ENCODE measurements around the gene TMEM39B.

- TF ChIP-seq CTCF (IDR thresholded peaks at IDR 0.05) = no peak
- no peak for TF ChIP-seq EZH2 (IDR thresholded peaks at IDR 0.05; ENCODE audit: borderline replicate concordance, insufficient read depth, low read depth, low read length, poor library complexity, severe bottlenecking)
Observed at GRCh38 chr1:32091591-32091990, 18.9 kb downstream of the TMEM39B start.

Data from B cell (primary cell).